ENCODE data around the gene UBXN6.

The UBXN6 gene

GRCh38 chr19:4455719-4456475 lies 1.7 kb downstream of the UBXN6 start:
- peaks cover 13% of the 10 kb centered on the region for H3K4me1 Mint-ChIP-seq (ENCODE audit: low read depth)
- no peaks in the 10 kb centered on the region for H3K27me3 Mint-ChIP-seq (ENCODE audit: low read depth)
- no peak for DNase-seq (ENCODE audit: low spot score)
- H3K4me3 Mint-ChIP-seq: peak overlapping the region; percentile 94
- H3K9me3 Mint-ChIP-seq: no peaks in the 10 kb centered on the region
- H3K36me3 Mint-ChIP-seq (ENCODE audit: low read depth): peaks cover under 1% of the 10 kb centered on the region
- H3K27ac Mint-ChIP-seq: peak overlapping the region; percentile 81

GRCh38 chr19:4454747-4455718 lies 2.6 kb downstream of the UBXN6 start:
- Mint-ChIP-seq H3K4me3 (no peak overlapping the region), H3K4me1 (ENCODE audit: low read depth) (peaks cover 13% of the 10 kb centered on the region), H3K36me3 (ENCODE audit: low read depth) (peaks cover 4% of the 10 kb centered on the region), H3K27me3 (ENCODE audit: low read depth) (no peaks in the 10 kb centered on the region), H3K9me3 (no peaks in the 10 kb centered on the region), H3K27ac (no peak overlapping the region)
- no peak for DNase-seq (ENCODE audit: low spot score)

DNA sequence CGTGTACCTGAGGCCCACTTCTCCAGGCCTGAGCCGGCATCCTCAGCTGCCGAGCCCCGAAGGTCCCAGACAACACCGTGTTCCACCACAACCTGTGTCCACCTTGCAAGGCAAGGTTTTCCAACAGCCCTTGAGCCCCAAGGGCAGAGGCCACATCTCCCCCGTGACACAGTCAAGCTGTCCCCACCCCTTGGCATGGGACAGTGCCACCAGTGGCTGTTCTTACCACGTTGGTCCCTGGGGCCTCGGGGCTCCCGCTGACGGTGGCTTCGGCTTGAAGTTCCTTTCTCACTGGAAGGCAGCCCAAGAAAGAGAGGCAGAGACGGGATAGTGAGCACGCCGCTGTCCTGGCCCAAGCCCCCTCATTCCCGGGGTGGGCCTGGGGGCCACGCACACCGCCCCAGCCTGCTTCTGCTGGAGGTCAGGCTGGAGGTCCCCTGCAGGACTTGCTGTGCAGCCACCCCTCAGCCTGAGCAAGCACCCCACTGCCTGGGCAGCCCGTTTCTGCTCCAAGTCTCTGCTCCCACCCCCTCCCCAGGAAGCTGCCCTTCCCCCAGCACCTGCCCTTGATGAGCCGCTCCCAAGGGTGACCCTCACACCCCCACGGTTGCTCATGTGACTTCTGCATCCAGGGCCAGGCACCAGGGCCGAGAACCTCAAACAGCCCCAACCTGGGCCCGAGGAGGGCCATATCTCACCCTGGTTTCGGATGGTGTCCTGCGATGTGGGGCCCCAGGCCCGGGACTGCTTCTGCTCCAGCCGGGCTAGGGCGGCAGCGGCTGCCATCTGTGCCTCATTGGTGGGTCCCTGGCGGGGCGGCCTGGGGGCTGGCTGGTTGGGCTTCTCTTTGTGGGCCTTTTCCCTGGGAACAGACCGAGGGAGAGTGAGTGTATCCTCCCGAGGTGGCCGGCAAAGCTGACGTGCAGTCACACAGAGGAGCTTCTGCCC lies 4.1 kb downstream of the UBXN6 start:
- Mint-ChIP-seq H3K36me3 (ENCODE audit: low read depth) (peaks cover 14% of the 10 kb centered on the region), H3K27me3 (ENCODE audit: low read depth) (no peaks in the 10 kb centered on the region), H3K4me1 (ENCODE audit: low read depth) (peaks cover 13% of the 10 kb centered on the region), H3K27ac (no peak overlapping the region), H3K9me3 (no peaks in the 10 kb centered on the region), H3K4me3 (no peak overlapping the region)
- no peak for DNase-seq (ENCODE audit: low spot score)

- no peak overlapping the region for H3K4me3 Mint-ChIP-seq
- no peak overlapping the region for H3K27ac Mint-ChIP-seq
These were observed 5.2 kb downstream of the UBXN6 start for GRCh38 chr19:4452230-4452990.

GRCh38 chr19:4449639-4450028 lies 8.0 kb downstream of the UBXN6 start:
- no peak overlapping the region for H3K27ac Mint-ChIP-seq
- H3K9me3 Mint-ChIP-seq: no peaks in the 10 kb centered on the region
- no peaks in the 10 kb centered on the region for H3K27me3 Mint-ChIP-seq (ENCODE audit: low read depth)
- H3K4me1 Mint-ChIP-seq (ENCODE audit: low read depth): no peaks in the 10 kb centered on the region
- no peak for DNase-seq (ENCODE audit: low spot score)
- H3K4me3 Mint-ChIP-seq: no peak overlapping the region
- peaks cover 20% of the 10 kb centered on the region for H3K36me3 Mint-ChIP-seq (ENCODE audit: low read depth)

More at GRCh38 chr19:4452230-4452990, 5.2 kb downstream of the UBXN6 start:
- no peak for DNase-seq (ENCODE audit: low spot score)
- Mint-ChIP-seq H3K36me3 (ENCODE audit: low read depth) (peaks cover 15% of the 10 kb centered on the region), H3K4me1 (ENCODE audit: low read depth) (peaks cover 9% of the 10 kb centered on the region), H3K9me3 (no peaks in the 10 kb centered on the region), H3K27me3 (ENCODE audit: low read depth) (no peaks in the 10 kb centered on the region)

- H3K27ac Mint-ChIP-seq: no peak overlapping the region
- H3K36me3 Mint-ChIP-seq (ENCODE audit: low read depth): peaks cover 20% of the 10 kb centered on the region
- H3K9me3 Mint-ChIP-seq: no peaks in the 10 kb centered on the region
These were observed 8.5 kb downstream of the UBXN6 start for GRCh38 chr19:4449022-4449638.

DNA sequence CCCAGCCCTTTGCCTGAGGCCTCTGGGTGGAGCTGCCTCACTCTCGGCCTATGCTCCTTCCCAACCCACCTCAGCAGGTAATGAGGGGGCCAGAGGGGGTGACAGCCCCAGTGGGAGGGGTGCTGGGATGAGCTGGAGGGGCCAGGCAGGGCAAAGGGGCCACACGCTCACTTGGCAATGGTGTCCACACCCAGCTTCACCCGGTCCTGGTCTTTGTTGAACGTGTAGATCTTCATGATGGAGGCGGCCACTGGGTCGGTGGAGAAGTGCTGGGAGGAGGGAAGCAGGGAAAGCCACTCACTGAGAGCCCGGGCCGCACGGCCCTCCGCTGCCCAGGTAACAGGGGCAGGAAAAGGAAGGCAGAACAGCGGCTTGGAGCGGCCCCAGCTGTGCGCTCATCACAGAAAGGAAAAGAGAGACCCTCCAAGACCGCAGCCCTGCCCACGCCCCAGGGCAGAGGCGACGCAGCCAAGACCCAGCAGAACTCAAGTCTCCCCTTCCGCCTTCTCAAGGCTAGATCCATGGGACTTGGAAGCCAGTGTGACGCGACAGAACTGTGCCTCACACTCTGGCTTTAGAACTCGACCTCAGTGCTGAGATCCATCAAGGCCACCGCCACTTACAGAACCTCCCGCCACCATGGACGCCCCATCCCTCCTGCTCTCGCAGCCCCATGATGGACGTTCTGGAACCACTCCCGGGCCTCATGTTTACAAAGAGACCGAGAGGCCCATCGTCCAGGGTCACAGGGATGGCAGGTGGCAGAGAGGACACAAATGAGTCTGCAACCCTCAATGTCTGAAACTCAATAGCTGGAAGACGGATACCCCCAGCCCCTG lies 9.2 kb downstream of the UBXN6 start:
- no peak overlapping the region for H3K27ac Mint-ChIP-seq
- H3K4me3 Mint-ChIP-seq: no peak overlapping the region
- no peak for DNase-seq (ENCODE audit: low spot score)
- no peaks in the 10 kb centered on the region for H3K27me3 Mint-ChIP-seq (ENCODE audit: low read depth)
- no peaks in the 10 kb centered on the region for H3K4me1 Mint-ChIP-seq (ENCODE audit: low read depth)
- peaks cover 22% of the 10 kb centered on the region for H3K36me3 Mint-ChIP-seq (ENCODE audit: low read depth)
- no peaks in the 10 kb centered on the region for H3K9me3 Mint-ChIP-seq

More at GRCh38 chr19:4449022-4449638, 8.5 kb downstream of the UBXN6 start:
- H3K4me3 Mint-ChIP-seq: no peak overlapping the region
- no peak for DNase-seq (ENCODE audit: low spot score)
- H3K4me1 Mint-ChIP-seq (ENCODE audit: low read depth): no peaks in the 10 kb centered on the region
- H3K27me3 Mint-ChIP-seq (ENCODE audit: low read depth): no peaks in the 10 kb centered on the region

DNA sequence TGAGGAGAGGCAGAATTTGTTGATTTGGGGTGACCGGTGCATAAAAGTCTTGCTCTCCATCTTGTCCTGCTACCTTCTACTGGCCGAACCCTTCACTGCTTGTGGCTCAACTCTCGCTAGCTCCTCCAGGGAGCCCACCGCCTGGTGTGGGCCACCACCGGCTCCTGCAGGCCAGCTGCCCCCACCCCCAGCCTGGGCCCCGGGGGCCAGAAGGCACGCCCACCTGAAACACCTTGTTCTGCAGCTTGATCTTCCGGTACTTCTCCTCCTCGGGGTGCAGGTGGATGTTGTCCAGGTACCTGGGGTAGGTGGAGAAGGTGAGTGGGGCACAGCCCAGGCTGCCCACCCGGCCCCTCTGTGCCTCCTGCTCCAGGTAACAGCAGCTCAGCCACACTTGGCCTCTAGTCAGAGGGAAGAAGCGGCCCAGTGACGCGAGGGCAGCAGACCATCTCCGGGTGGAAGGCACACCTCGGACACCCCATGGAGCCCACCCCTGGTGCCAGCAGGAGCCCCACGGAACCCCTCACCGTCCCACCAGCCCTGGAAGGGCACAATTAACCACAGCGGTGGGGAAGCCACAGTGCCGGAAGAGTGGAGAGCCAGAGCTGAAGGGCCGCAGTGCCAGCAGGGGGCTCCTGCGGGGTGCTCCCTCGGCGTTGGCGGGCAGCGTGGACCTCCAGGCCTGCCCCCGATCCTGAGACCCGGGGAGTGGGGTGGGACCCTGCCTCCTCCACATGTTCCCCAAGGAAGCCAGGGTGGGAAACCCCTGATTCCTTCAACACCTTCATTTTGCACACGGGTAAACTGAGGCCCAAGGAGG lies 10.1 kb downstream of the UBXN6 start:
- Mint-ChIP-seq H3K27me3 (ENCODE audit: low read depth) (no peaks in the 10 kb centered on the region), H3K4me3 (no peak overlapping the region), H3K9me3 (no peaks in the 10 kb centered on the region), H3K36me3 (ENCODE audit: low read depth) (peaks cover 23% of the 10 kb centered on the region), H3K27ac (no peak overlapping the region), H3K4me1 (ENCODE audit: low read depth) (no peaks in the 10 kb centered on the region)
- no peak for DNase-seq (ENCODE audit: low spot score)

- Mint-ChIP-seq H3K4me1 (ENCODE audit: low read depth) (no peaks in the 10 kb centered on the region), H3K27me3 (ENCODE audit: low read depth) (no peaks in the 10 kb centered on the region), H3K36me3 (ENCODE audit: low read depth) (peaks cover 23% of the 10 kb centered on the region), H3K4me3 (no peak overlapping the region), H3K9me3 (no peaks in the 10 kb centered on the region), H3K27ac (no peak overlapping the region)
- no peak for DNase-seq (ENCODE audit: low spot score)
These were observed 10.8 kb downstream of the UBXN6 start for GRCh38 chr19:4446704-4447200.

DNA sequence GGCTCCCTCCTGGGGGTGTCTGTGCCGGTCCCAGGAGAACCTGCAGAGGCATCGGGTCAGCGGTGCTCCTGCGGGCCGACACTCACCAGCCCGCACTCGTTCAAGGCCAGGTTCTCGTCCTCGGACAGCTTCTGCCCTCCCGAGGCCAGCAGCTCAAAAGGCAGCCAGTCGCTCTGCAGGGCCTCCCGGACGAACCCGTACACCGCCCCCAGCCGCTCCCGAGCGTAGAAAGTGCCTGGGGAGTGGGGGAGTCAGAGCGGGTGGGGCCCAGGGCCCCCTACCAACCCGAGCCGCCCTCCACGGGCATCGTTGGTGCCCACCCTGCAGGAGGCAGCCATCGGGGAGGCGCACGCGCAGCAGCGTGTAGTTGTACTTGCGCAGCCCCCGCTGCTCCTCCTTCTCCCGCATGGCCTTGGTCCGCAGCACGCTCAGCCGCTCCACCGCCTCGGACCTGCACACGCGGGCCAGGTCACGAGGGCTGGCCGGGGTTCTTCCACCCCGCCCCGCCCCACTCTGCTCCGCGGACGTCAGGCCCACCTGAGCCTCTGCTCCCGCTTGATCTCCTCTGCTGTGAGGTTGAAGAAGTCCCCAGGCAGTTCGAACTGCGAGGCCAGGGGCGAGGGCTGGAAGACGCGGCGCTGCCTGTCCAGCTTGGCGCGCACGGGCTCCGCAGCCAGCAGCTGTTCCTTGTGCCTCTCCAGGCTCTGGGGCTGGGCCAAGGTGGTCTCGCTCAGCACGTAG lies 11.5 kb downstream of the UBXN6 start:
- peaks cover 23% of the 10 kb centered on the region for H3K36me3 Mint-ChIP-seq (ENCODE audit: low read depth)
- no peak for DNase-seq (ENCODE audit: low spot score)
- H3K27ac Mint-ChIP-seq: no peak overlapping the region
- H3K27me3 Mint-ChIP-seq (ENCODE audit: low read depth): no peaks in the 10 kb centered on the region
- H3K4me1 Mint-ChIP-seq (ENCODE audit: low read depth): no peaks in the 10 kb centered on the region
- no peaks in the 10 kb centered on the region for H3K9me3 Mint-ChIP-seq
- H3K4me3 Mint-ChIP-seq: no peak overlapping the region
